ENCODE data around the gene TPX2. TPM values are rescaled to one million over a fixed set of nuclear protein-coding genes. Genes with fewer than 3 reads are reported as not detected.

TPX2 gene
- total RNA-seq, 1 experiment from 2014 or later, result 179 TPM

GRCh38 chr20:31712564-31713311 is 26.4 kb upstream of the TPX2 start:
- intact Hi-C loops (cut with micrococcal nuclease; ENCODE audit: unreplicated experiment), result loop anchor here (1.0 to 2.0 kb wide), 3 partner anchors 8 to 16 kb away; no protein-coding TSS in a partner anchor
- H3K27me3 Mint-ChIP-seq (ENCODE audit: unreplicated experiment), result no peaks in the 10 kb centered on the region
- peak; percentile 91 for DNase-seq
- peak overlapping the region; percentile 97 for H3K4me3 Mint-ChIP-seq (ENCODE audit: low read depth, unreplicated experiment)
- H3K27ac Mint-ChIP-seq (ENCODE audit: unreplicated experiment), result peak overlapping the region; percentile 94
- BruUV-seq (replicated peaks), result no TSS peak
- CTCF ChIA-PET, result interaction anchor here (1.3 to 3.9 kb wide), 8 partner anchors 8 to 150 kb away, joined by 4 to 32 read pairs (median 10); partner anchors contain the start of gene BCL2L1
- no peaks in the 10 kb centered on the region for H3K9me3 Mint-ChIP-seq (ENCODE audit: low read depth, unreplicated experiment)
- H3K4me1 Mint-ChIP-seq (ENCODE audit: low read depth, unreplicated experiment), result peaks cover 100% of the 10 kb centered on the region
- TF ChIP-seq CTCF (IDR thresholded peaks at IDR 0.05; ENCODE audit: unreplicated experiment), result no peak
- peaks cover 98% of the 10 kb centered on the region for H3K36me3 Mint-ChIP-seq (ENCODE audit: insufficient read depth, unreplicated experiment)

GRCh38 chr20:31713312-31714273 is 25.5 kb upstream of the TPX2 start:
- DNase-seq, result peak; percentile 69
- CTCF ChIA-PET, result interaction anchor here (1.3 to 3.9 kb wide), 8 partner anchors 9 to 151 kb away, joined by 4 to 32 read pairs (median 10); partner anchors contain the start of gene BCL2L1
- TF ChIP-seq CTCF (IDR thresholded peaks at IDR 0.05; ENCODE audit: unreplicated experiment), result no peak
- intact Hi-C loops (cut with micrococcal nuclease; ENCODE audit: unreplicated experiment), result loop anchor here (2.0 kb wide), 1 partner anchor 17 kb away; no protein-coding TSS in a partner anchor
- TSS peak; percentile 67 for BruUV-seq (replicated peaks)
- H3K4me1 Mint-ChIP-seq (ENCODE audit: low read depth, unreplicated experiment), result peaks cover 98% of the 10 kb centered on the region
- H3K9me3 Mint-ChIP-seq (ENCODE audit: low read depth, unreplicated experiment), result no peaks in the 10 kb centered on the region
- peaks cover 98% of the 10 kb centered on the region for H3K36me3 Mint-ChIP-seq (ENCODE audit: insufficient read depth, unreplicated experiment)
- H3K27ac Mint-ChIP-seq (ENCODE audit: unreplicated experiment), result peak overlapping the region; percentile 94
- H3K27me3 Mint-ChIP-seq (ENCODE audit: unreplicated experiment), result no peaks in the 10 kb centered on the region
- peak overlapping the region; percentile 97 for H3K4me3 Mint-ChIP-seq (ENCODE audit: low read depth, unreplicated experiment)

- BruUV-seq (replicated peaks), result no TSS peak
- peaks cover 88% of the 10 kb centered on the region for H3K4me1 Mint-ChIP-seq (ENCODE audit: low read depth, unreplicated experiment)
- intact Hi-C loops (cut with micrococcal nuclease; ENCODE audit: unreplicated experiment), result no loop called here
- TF ChIP-seq CTCF (IDR thresholded peaks at IDR 0.05; ENCODE audit: unreplicated experiment), result no peak
- no peaks in the 10 kb centered on the region for H3K9me3 Mint-ChIP-seq (ENCODE audit: low read depth, unreplicated experiment)
- CTCF ChIA-PET, result interaction anchor here (0.7 to 9.5 kb wide), 4 partner anchors 10 to 54 kb away, joined by 3 to 84 read pairs (median 6); no protein-coding TSS in a partner anchor
- H3K27me3 Mint-ChIP-seq (ENCODE audit: unreplicated experiment), result no peaks in the 10 kb centered on the region
- DNase-seq, result no peak
- peaks cover 98% of the 10 kb centered on the region for H3K36me3 Mint-ChIP-seq (ENCODE audit: insufficient read depth, unreplicated experiment)
- peak overlapping the region; percentile 97 for H3K4me3 Mint-ChIP-seq (ENCODE audit: low read depth, unreplicated experiment)
- peak overlapping the region; percentile 94 for H3K27ac Mint-ChIP-seq (ENCODE audit: unreplicated experiment)
These were observed 23.3 kb upstream of the TPX2 start for GRCh38 chr20:31715766-31716165.

GRCh38 chr20:31716351-31716750 is 22.7 kb upstream of the TPX2 start:
- no peaks in the 10 kb centered on the region for H3K9me3 Mint-ChIP-seq (ENCODE audit: low read depth, unreplicated experiment)
- no peak for TF ChIP-seq CTCF (IDR thresholded peaks at IDR 0.05; ENCODE audit: unreplicated experiment)
- H3K4me1 Mint-ChIP-seq (ENCODE audit: low read depth, unreplicated experiment), result peaks cover 82% of the 10 kb centered on the region
- no peak for DNase-seq
- peak overlapping the region; percentile 97 for H3K4me3 Mint-ChIP-seq (ENCODE audit: low read depth, unreplicated experiment)
- CTCF ChIA-PET, result interaction anchor here (0.5 to 9.5 kb wide), 6 partner anchors 11 to 159 kb away, joined by 3 to 84 read pairs (median 5); no protein-coding TSS in a partner anchor
- intact Hi-C loops (cut with micrococcal nuclease; ENCODE audit: unreplicated experiment), result no loop called here
- peak overlapping the region; percentile 94 for H3K27ac Mint-ChIP-seq (ENCODE audit: unreplicated experiment)
- peaks cover 98% of the 10 kb centered on the region for H3K36me3 Mint-ChIP-seq (ENCODE audit: insufficient read depth, unreplicated experiment)
- no peaks in the 10 kb centered on the region for H3K27me3 Mint-ChIP-seq (ENCODE audit: unreplicated experiment)
- no TSS peak for BruUV-seq (replicated peaks)
